Stomach (tissue), 9 donors: ENCODE data around the gene INPP4B. TPM values are rescaled to one million over a fixed set of nuclear protein-coding genes. Genes with fewer than 3 reads are reported as not detected.

Source experiments
- DNase-seq, 2 donors: peaks; one replicate each; pipeline versions ENCODE4 v3.0.0 to v3.0.0-alpha.2; 2013 to 2019
- H3K27ac ChIP-seq, 5 donors: fragments of 200-600 bp in 4 of 5; sonication (generic) in 4 of 5; one replicate each; pipeline ENCODE4 v1.5.1; 2013 to 2019; ENCODE audit warnings: mild to moderate bottlenecking in 1 of 5, moderate library complexity in 1 of 5
- H3K27me3 ChIP-seq, 3 donors: fragments of 200-600 bp; sonication (generic); one replicate each; pipeline ENCODE4 v1.5.1; 2017 to 2019; ENCODE audit warnings: mixed run types in 1 of 3
- H3K36me3 ChIP-seq, 4 donors: fragments of 200-600 bp; sonication (generic); 1 replicate in 3 of 4; 2 replicates in 1 of 4; pipeline ENCODE4 v1.5.1; 2016 to 2019
- H3K4me1 ChIP-seq, 4 donors: fragments of 200-600 bp; sonication (generic); one replicate each; pipeline ENCODE4 v1.5.1; 2016 to 2019
- H3K4me3 ChIP-seq, 4 donors: fragments of 200-600 bp; sonication (generic) in 3 of 4; one replicate each; pipeline ENCODE4 v1.5.1; 2016 to 2019; ENCODE audit warnings: mild to moderate bottlenecking in 1 of 4
- H3K9me3 ChIP-seq, 4 donors: fragments of 200-600 bp; sonication (generic); one replicate each; pipeline ENCODE4 v1.5.1; 2016 to 2019
- EP300 ChIP-seq: sonication (generic); formaldehyde crosslinking; IDR thresholded peaks from one replicate; pipeline ENCODE4 v1.6.1; 2017; ENCODE audit warnings: antibody characterized with exemption
- POLR2A ChIP-seq, 4 donors: fragments of 450-650 bp; IDR thresholded peaks; one replicate each; pipeline ENCODE4 v1.6.1; 2016; ENCODE audit warnings: antibody characterized with exemption in 4 of 4, control low read depth in 2 of 4, mild to moderate bottlenecking in 1 of 4, moderate library complexity in 1 of 4
- POLR2AphosphoS5 ChIP-seq, 3 donors: sonication (generic); formaldehyde crosslinking; IDR thresholded peaks; one replicate each; pipeline ENCODE4 v1.6.1; 2016; ENCODE audit warnings: antibody characterized with exemption in 3 of 3
- WGBS, 5 donors: extraction: QIAGEN DNeasy Blood & Tissue Kit in 3 of 5; methylation state at CpG; one replicate each; pipeline versions ENCODE4 v1.1.5 to v1.1.7; 2013 to 2018; 5-methylcytosine and 5-hydroxymethylcytosine counted together
- intact Hi-C: fragments of 100-400 bp; cut with DNase I; formaldehyde crosslinking; loops from one replicate; pipeline ENCODE4 v1.15.1; 2023; ENCODE audit warnings: low total_unique reads
- polyA plus RNA-seq, 3 donors: library from polyadenylated mRNA; stranded (reverse); fragments of 200-250 nt; gene quantifications; one replicate each; pipeline ENCODE4 v1.2.3, GENCODE V29; 2013
- total RNA-seq, 5 donors: library from RNA; depleted of rRNA; stranded (reverse); fragments of >200 nt; gene quantifications; one replicate each; pipeline versions ENCODE4 v1.1.0 to v1.2.3, GENCODE V29; 2014 to 2016
- TF ChIP-seq, protein P1 (sequence below), 7 experiments: fragments of 450-650 bp in 4 of 7; fragments of 200-600 bp in 3 of 7; sonication (generic) in 3 of 7; IDR thresholded peaks; one replicate each; pipeline ENCODE4 v1.5.1; 2016 to 2019; ENCODE audit warnings: antibody characterized with exemption in 7 of 7, control low read depth in 2 of 7, mild to moderate bottlenecking in 1 of 7
- donor health status: healthy with polysubstance abuse.
- donor health status: Bipolar disorder and iron deficiency.
- donor health status: healthy.

INPP4B gene
- total and polyA plus RNA-seq, 8 donors: 1.4 to 96.9 (median 11.7) TPM

DNA sequence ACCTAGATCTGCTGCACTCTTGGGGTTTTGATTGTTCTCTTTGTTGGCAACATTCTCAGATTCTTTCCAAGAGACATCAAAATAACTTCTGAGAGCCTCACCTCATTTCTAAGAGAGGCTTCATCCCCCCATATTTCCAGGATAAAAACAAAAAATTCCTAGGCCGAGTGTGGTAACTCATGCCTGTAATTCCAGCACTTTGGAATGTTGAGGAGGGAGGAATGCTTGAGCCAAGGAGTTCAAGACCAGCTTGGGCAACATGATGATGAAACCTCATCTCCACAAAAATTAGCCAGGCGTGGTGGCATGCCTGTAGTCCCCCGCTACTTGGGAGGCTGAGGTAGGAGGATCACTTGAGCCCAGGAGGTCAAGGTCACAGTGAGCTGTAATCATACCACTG, 477.0 kb downstream of the INPP4B start:
- no peak overlapping the region for H3K4me3 ChIP-seq
- H3K27me3 ChIP-seq: no peaks in the 10 kb centered on the region
- no peaks in the 10 kb centered on the region for H3K9me3 ChIP-seq
- WGBS, 5 donors: 89 to 98% (median 97%) methylated on average over 3 of the region's 3 CpGs
- DNase-seq: no peak
- peaks cover 0 to 33% (median 24%) of the 10 kb centered on the region in 4 donors for H3K4me1 ChIP-seq
- no peak overlapping the region for H3K27ac ChIP-seq
- no peaks in the 10 kb centered on the region for H3K36me3 ChIP-seq
- intact Hi-C loops: no loop called here
- TF ChIP-seq POLR2A (IDR thresholded peaks at IDR 0.05) (no peak), POLR2AphosphoS5 (IDR thresholded peaks at IDR 0.05) (no peak), EP300 (no peak)
- TF ChIP-seq, protein P1, sequence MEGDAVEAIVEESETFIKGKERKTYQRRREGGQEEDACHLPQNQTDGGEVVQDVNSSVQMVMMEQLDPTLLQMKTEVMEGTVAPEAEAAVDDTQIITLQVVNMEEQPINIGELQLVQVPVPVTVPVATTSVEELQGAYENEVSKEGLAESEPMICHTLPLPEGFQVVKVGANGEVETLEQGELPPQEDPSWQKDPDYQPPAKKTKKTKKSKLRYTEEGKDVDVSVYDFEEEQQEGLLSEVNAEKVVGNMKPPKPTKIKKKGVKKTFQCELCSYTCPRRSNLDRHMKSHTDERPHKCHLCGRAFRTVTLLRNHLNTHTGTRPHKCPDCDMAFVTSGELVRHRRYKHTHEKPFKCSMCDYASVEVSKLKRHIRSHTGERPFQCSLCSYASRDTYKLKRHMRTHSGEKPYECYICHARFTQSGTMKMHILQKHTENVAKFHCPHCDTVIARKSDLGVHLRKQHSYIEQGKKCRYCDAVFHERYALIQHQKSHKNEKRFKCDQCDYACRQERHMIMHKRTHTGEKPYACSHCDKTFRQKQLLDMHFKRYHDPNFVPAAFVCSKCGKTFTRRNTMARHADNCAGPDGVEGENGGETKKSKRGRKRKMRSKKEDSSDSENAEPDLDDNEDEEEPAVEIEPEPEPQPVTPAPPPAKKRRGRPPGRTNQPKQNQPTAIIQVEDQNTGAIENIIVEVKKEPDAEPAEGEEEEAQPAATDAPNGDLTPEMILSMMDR (IDR thresholded peaks at IDR 0.05): no peak

DNA sequence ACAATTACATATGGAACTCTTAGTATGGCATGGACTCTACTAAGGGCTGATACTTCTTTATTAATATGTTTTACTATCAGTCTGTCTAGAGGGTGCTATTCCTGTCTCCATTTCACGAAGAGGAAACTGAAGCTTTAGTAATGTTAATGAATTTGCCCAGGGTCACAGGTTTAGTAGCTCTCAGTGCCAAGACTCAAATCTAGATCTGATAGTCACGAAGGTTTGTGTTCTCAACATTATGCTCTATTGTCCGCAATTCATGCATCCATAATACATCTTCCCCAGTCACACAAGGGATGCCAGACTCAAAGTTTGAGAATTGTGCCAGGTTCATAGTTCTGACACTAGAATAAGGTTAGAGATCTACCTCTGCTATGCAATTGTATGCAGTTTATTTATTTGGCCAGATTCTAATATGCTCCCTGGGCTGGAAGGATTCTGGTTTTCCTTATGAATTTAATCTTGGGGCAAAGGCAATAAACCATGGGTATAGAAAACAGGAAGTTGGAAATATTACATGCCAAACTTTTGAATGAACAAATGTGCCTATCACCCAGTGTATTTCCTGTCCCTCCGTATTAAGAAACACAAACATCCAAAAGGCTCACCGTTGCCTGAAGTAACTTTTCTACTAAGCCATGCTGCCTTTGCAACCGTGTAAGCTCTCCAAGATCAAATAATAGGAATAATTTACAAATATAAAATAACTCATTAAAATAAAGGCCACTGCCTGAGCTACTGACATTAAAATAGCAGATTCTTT, 478.5 kb downstream of the INPP4B start:
- Histone ChIP-seq H3K4me3 (no peak overlapping the region), H3K27me3 (no peaks in the 10 kb centered on the region), H3K4me1 (peaks cover 0 to 17% (median 15%) of the 10 kb centered on the region in 4 donors), H3K27ac (no peak overlapping the region), H3K9me3 (no peaks in the 10 kb centered on the region), H3K36me3 (no peaks in the 10 kb centered on the region)
- TF ChIP-seq POLR2A (IDR thresholded peaks at IDR 0.05) (no peak), EP300 (no peak), POLR2AphosphoS5 (IDR thresholded peaks at IDR 0.05) (no peak)
- TF ChIP-seq, protein P1 (IDR thresholded peaks at IDR 0.05): no peak
- 44 to 59% (median 49%) methylated on average over 6 of the region's 6 CpGs for WGBS, 5 donors
- no peak for DNase-seq
- intact Hi-C loops: no loop called here

DNA sequence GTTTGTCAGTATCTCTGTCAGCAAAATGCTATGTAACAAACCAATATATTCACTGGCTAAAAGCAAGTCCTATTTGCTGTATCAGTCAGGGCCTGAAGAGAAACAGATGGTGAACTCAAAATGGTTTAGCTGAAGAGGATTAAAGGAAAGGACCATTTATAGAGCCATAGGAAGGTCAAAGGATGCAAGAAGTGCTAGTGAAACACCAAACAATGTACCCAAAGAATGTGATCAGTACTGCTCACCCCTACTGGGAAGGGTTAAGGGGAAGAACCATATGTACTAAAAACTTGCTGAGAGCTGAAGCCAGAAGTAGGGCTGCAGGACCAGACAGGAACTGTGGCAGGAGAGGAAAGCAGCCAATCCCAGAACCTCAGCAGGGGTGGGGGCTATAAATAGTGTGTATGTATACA, 479.3 kb downstream of the INPP4B start:
- peaks cover 0 to 17% (median 13%) of the 10 kb centered on the region in 4 donors for H3K4me1 ChIP-seq
- H3K27ac ChIP-seq: no peak overlapping the region
- no peaks in the 10 kb centered on the region for H3K36me3 ChIP-seq
- no peaks in the 10 kb centered on the region for H3K9me3 ChIP-seq
- H3K27me3 ChIP-seq: no peaks in the 10 kb centered on the region
- TF ChIP-seq POLR2A (IDR thresholded peaks at IDR 0.05) (no peak), EP300 (no peak)
- peak in 1 of 2 donors; percentile 25 for DNase-seq
- H3K4me3 ChIP-seq: no peak overlapping the region
- intact Hi-C loops: no loop called here

DNA sequence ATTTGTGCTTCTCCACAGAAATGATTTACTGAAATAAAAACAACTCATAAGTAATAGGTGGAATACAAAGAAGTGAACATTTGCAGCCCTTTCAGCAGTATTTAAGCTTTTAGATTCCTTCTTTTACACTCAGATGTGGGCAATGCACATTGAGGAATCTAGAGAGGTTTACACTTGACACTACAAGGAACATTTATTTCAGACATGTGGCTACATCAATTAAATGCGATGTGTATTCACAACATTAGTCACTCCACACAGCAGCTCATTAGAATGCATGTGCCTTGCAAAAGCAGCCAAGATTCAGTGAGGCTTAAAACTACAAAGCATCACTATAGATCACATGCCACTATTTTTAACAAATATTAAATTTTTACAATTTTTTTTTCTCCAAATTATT, 480.7 kb downstream of the INPP4B start:
- H3K4me3 ChIP-seq: no peak overlapping the region
- no peaks in the 10 kb centered on the region for H3K27me3 ChIP-seq
- intact Hi-C loops: no loop called here
- H3K36me3 ChIP-seq: no peaks in the 10 kb centered on the region
- H3K4me1 ChIP-seq: peaks cover 0 to 17% (median 13%) of the 10 kb centered on the region in 4 donors
- 43 to 77% (median 63%) methylated on average over 1 of the region's 1 CpG for WGBS, 5 donors
- no peak for DNase-seq
- no peak overlapping the region for H3K27ac ChIP-seq
- no peaks in the 10 kb centered on the region for H3K9me3 ChIP-seq
- TF ChIP-seq POLR2A (IDR thresholded peaks at IDR 0.05): no peak
- TF ChIP-seq EP300: no peak
- TF ChIP-seq, protein P1 (IDR thresholded peaks at IDR 0.05): no peak
- TF ChIP-seq POLR2AphosphoS5 (IDR thresholded peaks at IDR 0.05): no peak

DNA sequence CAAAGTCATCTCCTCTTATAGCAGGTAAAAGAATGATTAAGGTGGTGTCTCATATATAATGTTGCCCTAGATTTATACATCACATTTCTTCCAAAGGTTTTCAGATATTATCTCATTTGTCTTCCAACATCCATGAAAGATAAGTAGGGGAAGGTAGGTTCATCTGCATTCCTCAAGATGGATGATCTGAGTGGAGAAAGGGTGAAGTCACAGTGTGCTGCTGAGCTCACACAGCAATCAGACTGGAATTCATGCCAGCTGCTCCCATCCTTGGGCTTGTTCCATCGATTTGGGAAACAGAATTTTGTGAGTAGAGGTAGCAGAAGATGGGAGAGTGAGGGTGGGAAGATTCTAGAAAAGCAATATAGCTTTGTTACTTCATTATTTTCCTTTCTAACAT, 482.4 kb downstream of the INPP4B start:
- Histone ChIP-seq H3K27me3 (no peaks in the 10 kb centered on the region), H3K9me3 (no peaks in the 10 kb centered on the region), H3K4me3 (no peak overlapping the region), H3K36me3 (no peaks in the 10 kb centered on the region), H3K4me1 (peaks cover 0 to 17% (median 13%) of the 10 kb centered on the region in 4 donors), H3K27ac (no peak overlapping the region)
- WGBS, 5 donors: 78 to 89% (median 82%) methylated on average over 1 of the region's 1 CpG
- DNase-seq: no peak
- no peak for TF ChIP-seq POLR2A (IDR thresholded peaks at IDR 0.05)
- TF ChIP-seq POLR2AphosphoS5 (IDR thresholded peaks at IDR 0.05): no peak
- TF ChIP-seq, protein P1 (IDR thresholded peaks at IDR 0.05): no peak
- TF ChIP-seq EP300: no peak
- intact Hi-C loops: no loop called here
